SU-DHL-6 (cell line): ENCODE data around the gene MED8.

Source experiments
- EZH2phosphoT487 ChIP-seq: fragments of 200-600 bp; sonication (generic), shearing (Covaris generic); conservative IDR thresholded peaks from 2 replicates; pipeline ENCODE4 v1.6.1; 2018; ENCODE audit warnings: mild to moderate bottlenecking, antibody characterized with exemption, low read length, moderate library complexity, mixed read lengths
- TF ChIP-seq, protein P1 (sequence below): fragments of 200-600 bp; sonication (generic); IDR thresholded peaks from one replicate; pipeline ENCODE4 v1.5.1; 2017; ENCODE audit warnings: antibody characterized with exemption, mild to moderate bottlenecking, low read length, moderate library complexity; ENCODE audit not compliant: insufficient read depth, poor library complexity, severe bottlenecking

DNA sequence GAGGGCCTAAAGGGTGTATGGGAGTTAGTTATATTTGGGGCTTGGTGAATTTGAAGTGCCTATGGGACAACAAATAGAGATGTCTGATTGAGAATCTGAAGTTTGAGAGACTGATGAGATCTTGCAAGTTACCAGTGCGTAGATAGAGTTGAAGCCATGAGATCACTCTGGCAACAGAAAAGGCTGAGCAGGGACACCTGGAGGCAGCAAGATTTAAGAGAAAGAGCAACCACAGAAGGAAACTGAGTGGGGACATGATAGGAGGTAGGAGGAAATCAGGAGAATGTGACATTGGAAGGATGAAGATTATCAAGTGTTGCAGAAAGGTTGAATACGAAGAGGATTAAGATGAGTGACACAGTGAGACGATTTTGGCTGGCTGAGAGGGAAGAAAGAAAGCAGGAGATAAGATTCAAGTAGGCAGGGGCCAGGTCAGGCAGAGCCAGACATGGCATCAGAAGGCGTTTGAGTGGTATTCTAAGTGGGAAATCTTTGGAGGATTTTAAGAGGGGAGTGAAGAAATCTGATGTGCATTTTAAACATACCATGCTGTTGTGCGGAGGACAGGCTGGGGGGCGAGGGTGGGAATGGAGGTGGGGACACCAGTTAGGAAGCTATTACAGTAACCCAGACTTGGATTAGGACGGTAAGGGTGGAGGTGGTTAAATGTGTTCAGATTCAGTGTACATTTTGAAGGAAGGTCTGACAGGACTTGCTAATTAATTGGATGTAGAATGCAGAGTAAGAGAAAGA is 55.0 kb downstream of the MED8 start:
- TF ChIP-seq, protein P1, sequence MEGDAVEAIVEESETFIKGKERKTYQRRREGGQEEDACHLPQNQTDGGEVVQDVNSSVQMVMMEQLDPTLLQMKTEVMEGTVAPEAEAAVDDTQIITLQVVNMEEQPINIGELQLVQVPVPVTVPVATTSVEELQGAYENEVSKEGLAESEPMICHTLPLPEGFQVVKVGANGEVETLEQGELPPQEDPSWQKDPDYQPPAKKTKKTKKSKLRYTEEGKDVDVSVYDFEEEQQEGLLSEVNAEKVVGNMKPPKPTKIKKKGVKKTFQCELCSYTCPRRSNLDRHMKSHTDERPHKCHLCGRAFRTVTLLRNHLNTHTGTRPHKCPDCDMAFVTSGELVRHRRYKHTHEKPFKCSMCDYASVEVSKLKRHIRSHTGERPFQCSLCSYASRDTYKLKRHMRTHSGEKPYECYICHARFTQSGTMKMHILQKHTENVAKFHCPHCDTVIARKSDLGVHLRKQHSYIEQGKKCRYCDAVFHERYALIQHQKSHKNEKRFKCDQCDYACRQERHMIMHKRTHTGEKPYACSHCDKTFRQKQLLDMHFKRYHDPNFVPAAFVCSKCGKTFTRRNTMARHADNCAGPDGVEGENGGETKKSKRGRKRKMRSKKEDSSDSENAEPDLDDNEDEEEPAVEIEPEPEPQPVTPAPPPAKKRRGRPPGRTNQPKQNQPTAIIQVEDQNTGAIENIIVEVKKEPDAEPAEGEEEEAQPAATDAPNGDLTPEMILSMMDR, result no peak
- TF ChIP-seq EZH2phosphoT487, result no peak
